ENCODE measurements around the gene UBE3A. TPM values are rescaled to one million over a fixed set of nuclear protein-coding genes. Genes with fewer than 3 reads are reported as not detected.

UBE3A gene
- polyA plus RNA-seq, 4 donors, result 14.6 to 52.5 (median 17.6) TPM

DNA sequence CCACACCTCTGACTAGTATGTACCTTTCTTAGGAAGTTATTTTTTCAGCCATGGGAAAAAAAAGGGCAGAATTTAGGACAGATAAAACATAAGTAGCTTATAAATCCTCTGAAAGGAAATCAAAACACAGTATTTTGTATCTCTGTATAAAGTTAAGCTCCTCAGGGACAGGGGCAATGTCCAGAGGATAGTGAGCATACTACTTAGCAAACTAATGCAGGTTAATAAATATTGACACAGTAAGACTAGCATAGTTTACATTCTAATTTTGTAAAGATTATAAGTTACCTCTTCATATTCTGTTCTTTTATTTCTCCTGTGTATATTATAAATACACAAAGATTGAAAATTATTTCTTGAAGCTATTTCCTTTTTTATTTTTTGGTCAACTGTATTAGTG is 2.1 kb downstream of the UBE3A start:
- H3K9me3 ChIP-seq (ENCODE audit: control insufficient read depth in 2 of 2, insufficient read depth in 1 of 2, low read depth in 1 of 2, low read length in 1 of 2), result peaks cover 0 to 4% of the 10 kb centered on the region in 2 donors
- H3K4me1 ChIP-seq (ENCODE audit: control insufficient read depth in 3 of 3, insufficient read depth in 2 of 3, low read depth in 1 of 3, low read length in 2 of 3), result peaks cover 0 to 13% (median 3%) of the 10 kb centered on the region in 3 donors
- FAIRE-seq (no peak), DNase-seq (peak; percentile 29 to 40)
- H3K27ac ChIP-seq (ENCODE audit: low read depth in 1 of 3, low read length in 2 of 3), result no peak overlapping the region
- H3K27me3 ChIP-seq (ENCODE audit: control insufficient read depth in 3 of 3, insufficient read depth in 3 of 3, low read length in 3 of 3), result no peaks in the 10 kb centered on the region
- H3K4me3 ChIP-seq (ENCODE audit: low read depth in 1 of 3, low read length in 3 of 3), result no peak overlapping the region
- no peaks in the 10 kb centered on the region for H3K36me3 ChIP-seq (ENCODE audit: control insufficient read depth in 3 of 3, insufficient read depth in 2 of 3, low read depth in 1 of 3, low read length in 3 of 3)

DNA sequence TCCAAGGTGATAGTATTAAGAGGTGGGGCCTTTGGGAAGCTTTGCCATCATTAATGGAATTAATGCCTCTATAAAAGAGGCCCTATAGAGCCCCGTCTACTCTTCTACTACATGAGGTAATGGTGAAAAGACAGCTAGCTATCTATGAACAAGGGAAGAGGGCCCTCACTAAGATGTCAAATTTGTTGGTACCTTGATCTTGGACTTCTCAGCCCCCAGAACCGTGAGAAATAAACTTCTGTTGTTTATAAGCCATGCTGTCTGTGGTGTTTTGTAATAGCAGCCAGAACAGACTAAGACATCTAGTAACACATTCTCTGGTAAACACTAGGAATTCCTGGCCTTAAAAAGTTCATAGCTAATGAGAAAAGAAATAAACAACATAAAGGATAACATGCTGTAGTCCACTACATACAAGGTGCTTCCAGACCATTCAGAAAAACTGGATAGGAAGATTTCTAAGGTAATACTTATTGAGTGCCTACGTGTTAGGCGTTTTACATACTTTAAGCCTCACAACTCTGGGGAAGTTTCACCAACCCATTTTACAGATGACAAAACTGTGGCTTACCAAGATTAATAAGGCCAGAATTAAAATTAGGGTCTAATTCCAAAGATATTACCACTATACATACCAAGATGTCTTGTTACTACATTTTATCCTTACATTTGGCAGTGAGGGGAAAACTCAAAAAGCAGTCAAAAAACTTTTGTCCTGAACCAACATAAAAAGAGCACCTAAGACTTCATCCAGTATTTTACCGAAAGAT is 3.2 kb downstream of the UBE3A start:
- H3K4me3 ChIP-seq (ENCODE audit: low read depth in 1 of 3, low read length in 3 of 3), result no peak overlapping the region
- 86 to 93% (median 87%) methylated on average over 5 of the region's 5 CpGs for WGBS, 3 donors
- H3K9me3 ChIP-seq (ENCODE audit: control insufficient read depth in 2 of 2, insufficient read depth in 1 of 2, low read depth in 1 of 2, low read length in 1 of 2), result peaks cover 0 to 4% of the 10 kb centered on the region in 2 donors
- no peak overlapping the region for H3K27ac ChIP-seq (ENCODE audit: low read depth in 1 of 3, low read length in 2 of 3)
- FAIRE-seq (no peak), DNase-seq (no peak)
- peaks cover 0 to 13% (median 3%) of the 10 kb centered on the region in 3 donors for H3K4me1 ChIP-seq (ENCODE audit: control insufficient read depth in 3 of 3, insufficient read depth in 2 of 3, low read depth in 1 of 3, low read length in 2 of 3)
- H3K36me3 ChIP-seq (ENCODE audit: control insufficient read depth in 3 of 3, insufficient read depth in 2 of 3, low read depth in 1 of 3, low read length in 3 of 3), result no peaks in the 10 kb centered on the region
- H3K27me3 ChIP-seq (ENCODE audit: control insufficient read depth in 3 of 3, insufficient read depth in 3 of 3, low read length in 3 of 3), result no peaks in the 10 kb centered on the region

DNA sequence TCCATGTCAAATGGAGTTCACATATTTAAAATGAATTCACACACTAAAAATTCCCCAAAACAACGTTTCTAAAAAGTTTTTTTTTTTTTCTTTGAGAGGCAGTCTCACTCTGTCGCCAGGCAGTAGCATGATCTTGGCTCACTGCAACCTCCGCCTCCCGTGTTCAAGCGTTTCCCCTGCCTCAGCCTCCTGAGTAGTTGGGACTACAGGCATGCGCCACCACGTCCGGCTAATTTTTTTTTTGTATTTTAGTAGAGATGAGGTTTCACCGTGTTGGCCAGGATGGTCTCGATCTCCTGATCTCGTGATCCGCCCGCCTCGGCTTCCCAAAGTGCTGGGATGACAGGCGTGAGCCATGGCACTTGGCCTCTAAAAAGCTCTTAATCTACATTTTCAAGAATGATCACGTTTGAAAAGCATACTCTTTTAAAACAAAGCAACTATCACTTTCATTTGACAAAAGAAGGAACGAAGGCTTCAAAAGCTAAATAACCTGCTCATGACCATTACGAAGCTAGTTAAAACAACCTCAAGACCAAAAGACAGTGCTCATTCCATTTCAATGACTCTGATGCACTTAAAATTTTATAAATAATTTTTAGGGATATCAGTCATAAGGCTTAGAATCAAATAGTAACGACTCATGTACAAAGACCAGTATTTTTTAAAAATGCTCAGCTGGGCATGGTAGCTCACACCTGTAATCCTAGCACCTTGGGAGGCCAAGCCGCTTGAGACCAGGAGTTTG is 5.5 kb downstream of the UBE3A start:
- FAIRE-seq (no peak), DNase-seq (no peak)
- Histone ChIP-seq H3K4me3 (ENCODE audit: low read depth in 1 of 3, low read length in 3 of 3) (no peak overlapping the region), H3K27me3 (ENCODE audit: control insufficient read depth in 3 of 3, insufficient read depth in 3 of 3, low read length in 3 of 3) (no peaks in the 10 kb centered on the region), H3K27ac (ENCODE audit: low read depth in 1 of 3, low read length in 2 of 3) (no peak overlapping the region), H3K36me3 (ENCODE audit: control insufficient read depth in 3 of 3, insufficient read depth in 2 of 3, low read depth in 1 of 3, low read length in 3 of 3) (no peaks in the 10 kb centered on the region), H3K9me3 (ENCODE audit: control insufficient read depth in 2 of 2, insufficient read depth in 1 of 2, low read depth in 1 of 2, low read length in 1 of 2) (peaks cover 0 to 4% of the 10 kb centered on the region in 2 donors), H3K4me1 (ENCODE audit: control insufficient read depth in 3 of 3, insufficient read depth in 2 of 3, low read depth in 1 of 3, low read length in 2 of 3) (peaks cover 0 to 13% (median 3%) of the 10 kb centered on the region in 3 donors)
- WGBS, 3 donors, result 79 to 87% (median 87%) methylated on average over 20 of the region's 20 CpGs

DNA sequence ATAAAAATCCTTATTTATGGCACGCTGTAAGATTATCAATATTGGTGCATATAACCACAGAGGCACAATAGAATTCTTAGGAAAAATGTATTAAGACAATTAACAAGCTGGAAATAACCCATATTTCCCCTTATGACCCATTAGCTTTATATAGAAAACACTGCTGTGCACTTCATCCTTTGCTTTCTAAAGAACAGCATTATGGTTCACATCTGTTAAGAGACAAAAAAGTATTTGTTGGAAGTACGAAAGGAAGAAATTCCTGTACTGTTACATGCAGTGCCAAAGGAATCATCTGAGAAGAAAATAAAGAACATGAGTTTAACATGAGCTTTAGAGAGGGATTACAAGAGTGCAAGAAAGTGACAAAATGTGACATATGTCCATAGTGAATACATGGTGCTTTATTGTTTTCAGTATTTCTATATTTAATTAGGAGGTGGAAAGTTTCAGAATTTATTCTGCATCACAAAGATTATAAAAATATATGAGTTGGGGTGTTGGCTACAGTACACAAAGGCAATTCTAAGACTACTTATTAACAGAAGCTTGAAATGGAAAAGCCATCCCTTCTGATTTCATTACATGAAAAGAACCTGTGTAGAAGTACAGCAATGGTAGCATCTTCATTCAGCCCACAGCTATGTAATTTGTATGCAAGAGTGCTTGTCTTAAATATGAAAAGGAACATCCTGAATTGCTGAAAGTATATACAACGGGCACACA is 6.8 kb downstream of the UBE3A start:
- no peak for DNase-seq
- H3K27me3 ChIP-seq (ENCODE audit: control insufficient read depth in 3 of 3, insufficient read depth in 3 of 3, low read length in 3 of 3), result no peaks in the 10 kb centered on the region
- no peaks in the 10 kb centered on the region for H3K36me3 ChIP-seq (ENCODE audit: control insufficient read depth in 3 of 3, insufficient read depth in 2 of 3, low read depth in 1 of 3, low read length in 3 of 3)
- no peak for FAIRE-seq
- H3K9me3 ChIP-seq (ENCODE audit: control insufficient read depth in 2 of 2, insufficient read depth in 1 of 2, low read depth in 1 of 2, low read length in 1 of 2), result peaks cover 0 to 4% of the 10 kb centered on the region in 2 donors
- WGBS, 3 donors, result 73 to 86% (median 80%) methylated on average over 3 of the region's 3 CpGs
- no peak overlapping the region for H3K4me3 ChIP-seq (ENCODE audit: low read depth in 1 of 3, low read length in 3 of 3)
- peaks cover 0 to 13% (median 3%) of the 10 kb centered on the region in 3 donors for H3K4me1 ChIP-seq (ENCODE audit: control insufficient read depth in 3 of 3, insufficient read depth in 2 of 3, low read depth in 1 of 3, low read length in 2 of 3)
- no peak overlapping the region for H3K27ac ChIP-seq (ENCODE audit: low read depth in 1 of 3, low read length in 2 of 3)

DNA sequence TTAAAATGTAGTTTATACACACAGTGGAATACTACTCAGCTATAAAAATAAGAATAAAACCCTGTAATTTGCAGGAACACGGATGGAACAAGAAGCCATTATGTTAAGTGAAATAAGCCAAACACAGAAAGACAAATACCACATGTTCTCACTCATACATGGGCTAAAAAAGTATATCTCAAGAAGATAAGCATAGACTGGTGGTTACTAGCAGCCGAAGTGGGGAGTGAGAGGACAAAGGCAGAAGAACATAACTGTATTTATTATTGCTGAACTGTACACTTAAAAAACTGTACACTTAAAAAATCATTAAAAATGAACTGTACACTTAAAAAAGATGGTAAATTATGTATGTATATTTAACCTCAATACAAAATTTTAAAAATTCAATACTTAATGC is 11.0 kb downstream of the UBE3A start:
- FAIRE-seq, result no peak
- WGBS, 3 donors, result 80 to 92% (median 85%) methylated on average over 2 of the region's 2 CpGs

DNA sequence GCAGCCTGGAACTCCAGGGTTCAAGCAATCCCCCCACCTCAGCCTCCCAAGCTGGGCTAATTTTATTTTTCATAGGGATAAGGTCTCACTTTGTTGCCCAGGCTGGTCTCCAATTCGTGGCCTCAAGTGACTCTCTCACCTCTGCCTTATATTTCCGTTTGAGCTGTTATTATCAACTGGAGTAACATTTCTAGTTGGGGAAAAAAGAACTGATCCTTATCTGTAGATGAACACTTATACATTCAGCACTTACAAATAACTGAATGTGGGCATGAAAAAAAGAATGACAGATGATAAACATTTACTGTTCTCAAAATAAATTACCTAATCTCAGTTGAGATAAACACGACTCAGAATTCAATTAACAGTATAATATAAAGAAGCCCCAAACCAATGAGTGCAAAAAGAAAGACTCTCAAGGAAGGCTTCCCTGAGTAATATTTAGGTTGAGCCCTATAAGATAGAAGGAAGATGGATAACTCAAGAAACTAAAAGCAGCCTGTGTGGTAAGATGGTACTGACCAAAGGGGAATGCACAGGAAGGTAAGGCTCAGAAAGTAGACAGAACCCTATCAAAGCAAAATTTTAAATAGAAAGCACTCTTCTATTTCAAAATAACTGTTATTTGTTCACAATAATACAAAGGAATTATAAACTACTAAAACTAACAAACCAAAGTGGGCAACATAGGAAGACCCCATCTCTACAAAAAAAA is 11.8 kb downstream of the UBE3A start:
- no peak overlapping the region for H3K27ac ChIP-seq (ENCODE audit: low read depth in 1 of 3, low read length in 2 of 3)
- peaks cover 0 to 3% (median 0%) of the 10 kb centered on the region in 3 donors for H3K4me1 ChIP-seq (ENCODE audit: control insufficient read depth in 3 of 3, insufficient read depth in 2 of 3, low read depth in 1 of 3, low read length in 2 of 3)
- H3K27me3 ChIP-seq (ENCODE audit: control insufficient read depth in 3 of 3, insufficient read depth in 3 of 3, low read length in 3 of 3), result no peaks in the 10 kb centered on the region
- H3K9me3 ChIP-seq (ENCODE audit: control insufficient read depth in 2 of 2, insufficient read depth in 1 of 2, low read depth in 1 of 2, low read length in 1 of 2), result peaks cover 0 to 2% of the 10 kb centered on the region in 2 donors
- FAIRE-seq (no peak), DNase-seq (no peak)
- H3K4me3 ChIP-seq (ENCODE audit: low read depth in 1 of 3, low read length in 3 of 3), result no peak overlapping the region
- WGBS, 3 donors, result 56 to 70% (median 58%) methylated on average over 3 of the region's 3 CpGs
- peaks cover 0 to 2% (median 0%) of the 10 kb centered on the region in 3 donors for H3K36me3 ChIP-seq (ENCODE audit: control insufficient read depth in 3 of 3, insufficient read depth in 2 of 3, low read depth in 1 of 3, low read length in 3 of 3)

More for the DNA sequence above, 11.0 kb downstream of the UBE3A start:
- Histone ChIP-seq H3K4me1 (ENCODE audit: control insufficient read depth in 3 of 3, insufficient read depth in 2 of 3, low read depth in 1 of 3, low read length in 2 of 3) (peaks cover 0 to 8% (median 0%) of the 10 kb centered on the region in 3 donors), H3K27me3 (ENCODE audit: control insufficient read depth in 3 of 3, insufficient read depth in 3 of 3, low read length in 3 of 3) (no peaks in the 10 kb centered on the region), H3K9me3 (ENCODE audit: control insufficient read depth in 2 of 2, insufficient read depth in 1 of 2, low read depth in 1 of 2, low read length in 1 of 2) (peaks cover 0 to 2% of the 10 kb centered on the region in 2 donors), H3K36me3 (ENCODE audit: control insufficient read depth in 3 of 3, insufficient read depth in 2 of 3, low read depth in 1 of 3, low read length in 3 of 3) (peaks cover 0 to 2% (median 0%) of the 10 kb centered on the region in 3 donors), H3K4me3 (ENCODE audit: low read depth in 1 of 3, low read length in 3 of 3) (no peak overlapping the region), H3K27ac (ENCODE audit: low read depth in 1 of 3, low read length in 2 of 3) (no peak overlapping the region)
- DNase-seq, result no peak

DNA sequence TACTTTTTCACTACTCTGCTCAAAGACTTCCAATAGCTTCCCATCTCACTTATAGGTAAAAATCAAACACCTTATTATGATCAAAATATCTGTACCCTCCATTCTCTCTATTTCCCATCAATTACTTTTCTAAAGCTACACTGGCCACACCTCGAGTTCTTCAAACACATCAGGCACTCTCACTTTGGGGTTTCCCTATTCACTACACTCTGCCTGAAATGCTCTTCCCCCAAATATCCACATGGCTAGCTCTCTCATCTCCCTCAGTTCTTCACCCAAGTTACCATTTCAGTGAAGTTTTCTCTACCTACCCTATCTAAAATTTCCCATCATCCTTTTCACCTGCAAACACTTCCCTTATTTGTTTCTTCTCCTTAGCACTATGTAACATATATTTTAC is 14.8 kb downstream of the UBE3A start:
- no peak for FAIRE-seq

DNA sequence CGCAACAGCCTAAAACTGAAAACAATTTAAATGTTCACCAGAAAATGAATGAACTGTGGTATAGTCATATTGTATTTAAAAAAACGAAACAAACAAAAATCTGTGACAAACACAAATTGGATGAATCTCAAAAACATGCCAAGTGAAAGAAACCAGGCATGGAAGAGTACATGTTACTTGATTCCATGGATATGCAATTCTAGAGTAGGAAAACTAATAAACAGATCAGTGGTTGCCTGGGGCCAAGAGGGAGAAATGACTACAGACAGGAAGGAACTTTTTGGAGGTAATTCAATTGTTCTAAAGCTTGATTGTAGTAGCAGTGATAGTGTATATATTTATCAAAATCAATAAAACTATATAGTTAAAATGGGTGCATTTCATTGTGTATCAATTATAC is 16.8 kb downstream of the UBE3A start:
- FAIRE-seq, result no peak
- Histone ChIP-seq H3K36me3 (ENCODE audit: control insufficient read depth in 3 of 3, insufficient read depth in 2 of 3, low read depth in 1 of 3, low read length in 3 of 3) (peaks cover 0 to 4% (median 4%) of the 10 kb centered on the region in 3 donors), H3K9me3 (ENCODE audit: control insufficient read depth in 2 of 2, insufficient read depth in 1 of 2, low read depth in 1 of 2, low read length in 1 of 2) (peaks cover 0 to 8% of the 10 kb centered on the region in 2 donors), H3K4me1 (ENCODE audit: control insufficient read depth in 3 of 3, insufficient read depth in 2 of 3, low read depth in 1 of 3, low read length in 2 of 3) (peaks cover 0 to 3% (median 0%) of the 10 kb centered on the region in 3 donors), H3K4me3 (ENCODE audit: low read depth in 1 of 3, low read length in 3 of 3) (no peak overlapping the region), H3K27me3 (ENCODE audit: control insufficient read depth in 3 of 3, insufficient read depth in 3 of 3, low read length in 3 of 3) (no peaks in the 10 kb centered on the region), H3K27ac (ENCODE audit: low read depth in 1 of 3, low read length in 2 of 3) (no peak overlapping the region)
- DNase-seq, result no peak
- 88 to 97% (median 97%) methylated on average over 2 of the region's 2 CpGs for WGBS, 3 donors

More for the DNA sequence above, 14.8 kb downstream of the UBE3A start:
- Histone ChIP-seq H3K27ac (ENCODE audit: low read depth in 1 of 3, low read length in 2 of 3) (no peak overlapping the region), H3K27me3 (ENCODE audit: control insufficient read depth in 3 of 3, insufficient read depth in 3 of 3, low read length in 3 of 3) (no peaks in the 10 kb centered on the region), H3K36me3 (ENCODE audit: control insufficient read depth in 3 of 3, insufficient read depth in 2 of 3, low read depth in 1 of 3, low read length in 3 of 3) (peaks cover 0 to 4% (median 4%) of the 10 kb centered on the region in 3 donors), H3K9me3 (ENCODE audit: control insufficient read depth in 2 of 2, insufficient read depth in 1 of 2, low read depth in 1 of 2, low read length in 1 of 2) (peaks cover 0 to 7% of the 10 kb centered on the region in 2 donors), H3K4me1 (ENCODE audit: control insufficient read depth in 3 of 3, insufficient read depth in 2 of 3, low read depth in 1 of 3, low read length in 2 of 3) (peaks cover 0 to 3% (median 0%) of the 10 kb centered on the region in 3 donors), H3K4me3 (ENCODE audit: low read depth in 1 of 3, low read length in 3 of 3) (no peak overlapping the region)
- no peak for DNase-seq
- WGBS, 3 donors, result 87 to 92% (median 88%) methylated on average over 1 of the region's 1 CpG
